Endothelial cell of coronary artery (primary cell): ENCODE measurements around the gene RCOR1. TPM values are rescaled to one million over a fixed set of nuclear protein-coding genes. Genes with fewer than 3 reads are reported as not detected.

ENCODE experiments used
- total RNA-seq: library from RNA; depleted of rRNA; stranded (reverse); fragments of >200 nt; gene quantifications from 2 replicates; pipeline ENCODE4 v1.2.3, GENCODE V29; 2014

Gene RCOR1
- total RNA-seq, result 11.2 and 13.5 TPM in 2 replicates

GRCh38 chr14:102591944-102592762, at the start of gene RCOR1:
TSS of gene RCOR1 (plus strand) at chr14:102592649. CDS start at chr14:102592887, 238 bp downstream.

GRCh38 chr14:102776761-102777710, 184.6 kb downstream of the RCOR1 start, which contains the start of gene TRAF3:
TSS of gene TRAF3 (plus strand) at chr14:102777449. CDS start at chr14:102870202, 92,753 bp downstream.

Other genes with a start within 250 kb of the RCOR1 start
- 46.2 and 47.7 TPM in 2 replicates for gene CINP, start 229.8 kb upstream of the RCOR1 start, total RNA-seq
- 9.5 and 11.5 TPM in 2 replicates for gene TECPR2, start 229.7 kb upstream of the RCOR1 start, total RNA-seq
- gene ANKRD9, start 82.9 kb upstream of the RCOR1 start, total RNA-seq, result 8.0 and 13.7 TPM in 2 replicates
- 21.9 and 32.6 TPM in 2 replicates for gene TRAF3, start 184.8 kb downstream of the RCOR1 start, total RNA-seq